ENCODE measurements around the gene PPP2R5E. TPM values are rescaled to one million over a fixed set of nuclear protein-coding genes. Genes with fewer than 3 reads are reported as not detected.
A peak's percentile ranks its signal among the peaks of the same experiment; 100 is the strongest.

Gene PPP2R5E
- total and polyA plus RNA-seq, 10 of the 15 experiments (the other 5 are each of a cell fraction or from before 2014, with no cell fraction given) = 11.4 to 56.2 (median 22.7) TPM

- no peaks in the 10 kb centered on the region for H4K20me1 ChIP-seq (ENCODE audit: control insufficient read depth, insufficient read depth)
- DNase-seq (ENCODE audit: low read depth, low spot score) = peak; percentile 36
- no peak overlapping the region for H2AFZ ChIP-seq (ENCODE audit: control insufficient read depth, low read depth, low read length)
- FAIRE-seq = no peak
- ChIA-PET CTCF (interaction anchor here (0.6 to 4.1 kb wide), 6 partner anchors 9 to 124 kb away, joined by 3 to 15 read pairs (median 3); partner anchors contain the start of gene PPP2R5E), POLR2A (interaction anchor here (0.6 to 1.8 kb wide), 6 partner anchors 15 to 356 kb away, joined by 3 to 7 read pairs (median 4); no protein-coding TSS in a partner anchor), RAD21 (ENCODE audit: unreplicated experiment) (interaction anchor here (0.6 to 2.4 kb wide), 14 partner anchors 12 to 790 kb away, joined by 3 to 11 read pairs (median 4); no protein-coding TSS in a partner anchor), SMC1A (ENCODE audit: uncharacterized antibody, unreplicated experiment) (interaction anchor here (0.8 to 3.8 kb wide), 15 partner anchors 10 to 257 kb away, joined by 3 to 17 read pairs (median 4); partner anchors contain the start of gene PPP2R5E)
- no peaks in the 10 kb centered on the region for H3K27me3 ChIP-seq (replicated peaks in 1 of 2; ENCODE audit: control insufficient read depth in 2 of 2, insufficient read depth in 2 of 2, low read length in 1 of 2)
- 0 out of 2 replicates have a peak overlapping the region, but pooled peaks have one; percentile 10 for H3K4me2 ChIP-seq (ENCODE audit: control insufficient read depth, insufficient read depth)
- ATAC-seq = peak; percentile 59
- no peaks in the 10 kb centered on the region; the same call in 2 of the 3 replicates for H3K9me3 ChIP-seq (replicated peaks; ENCODE audit: control insufficient read depth, insufficient read depth, low read length)
- no TSS peak for BruUV-seq (replicated peaks)
- no peak overlapping the region for H3K9ac ChIP-seq (ENCODE audit: control insufficient read depth, insufficient read depth, low read length)
- peak overlapping the region; percentile 48 for H3K27ac ChIP-seq (ENCODE audit: control insufficient read depth, insufficient read depth)
- peaks cover 81% of the 10 kb centered on the region for H3K79me2 ChIP-seq (ENCODE audit: control insufficient read depth, insufficient read depth, low read length)
- intact Hi-C loops (cut with micrococcal nuclease; ENCODE audit: unreplicated experiment) (no loop called here), in situ Hi-C loops (cut with MboI) (no loop called here)
- H3K4me3 ChIP-seq = 0 out of 2 replicates have a peak overlapping the region, but pooled peaks have one; percentile 5
- H3K36me3 ChIP-seq (ENCODE audit: control insufficient read depth in 2 of 2, insufficient read depth in 2 of 2, low read length in 1 of 2) = no peaks in the 10 kb centered on the region; a peak in 1 of 4 replicates
- H3K4me1 ChIP-seq (ENCODE audit: control insufficient read depth, insufficient read depth, low read length) = peaks cover 14% of the 10 kb centered on the region
- no peak for TF ChIP-seq ATF7 (IDR thresholded peaks at IDR 0.05; ENCODE audit: low read depth)
- no peak for TF ChIP-seq BCL11A (IDR thresholded peaks at IDR 0.05; ENCODE audit: low read depth, low read length)
- TF ChIP-seq TBL1XR1 (IDR thresholded peaks at IDR 0.05; ENCODE audit: low read depth, low read length) = no peak
- TF ChIP-seq SRF (IDR thresholded peaks at IDR 0.05; ENCODE audit: low read depth in 2 of 2, low read length in 2 of 2) = no peak
- 0 out of 2 replicates have a peak, but pooled peaks have one; percentile 29 for TF ChIP-seq JUNB (IDR thresholded peaks at IDR 0.05)
- no peak for TF ChIP-seq GATAD2B (conservative IDR thresholded peaks at IDR 0.05; ENCODE audit: low read depth)
- no peak for TF ChIP-seq KAT2A (conservative IDR thresholded peaks at IDR 0.05; ENCODE audit: control insufficient read depth, low read depth, low read length)
- no peak for TF ChIP-seq SIN3A (IDR thresholded peaks at IDR 0.05; ENCODE audit: low read depth, low read length)
- TF ChIP-seq, protein P1, sequence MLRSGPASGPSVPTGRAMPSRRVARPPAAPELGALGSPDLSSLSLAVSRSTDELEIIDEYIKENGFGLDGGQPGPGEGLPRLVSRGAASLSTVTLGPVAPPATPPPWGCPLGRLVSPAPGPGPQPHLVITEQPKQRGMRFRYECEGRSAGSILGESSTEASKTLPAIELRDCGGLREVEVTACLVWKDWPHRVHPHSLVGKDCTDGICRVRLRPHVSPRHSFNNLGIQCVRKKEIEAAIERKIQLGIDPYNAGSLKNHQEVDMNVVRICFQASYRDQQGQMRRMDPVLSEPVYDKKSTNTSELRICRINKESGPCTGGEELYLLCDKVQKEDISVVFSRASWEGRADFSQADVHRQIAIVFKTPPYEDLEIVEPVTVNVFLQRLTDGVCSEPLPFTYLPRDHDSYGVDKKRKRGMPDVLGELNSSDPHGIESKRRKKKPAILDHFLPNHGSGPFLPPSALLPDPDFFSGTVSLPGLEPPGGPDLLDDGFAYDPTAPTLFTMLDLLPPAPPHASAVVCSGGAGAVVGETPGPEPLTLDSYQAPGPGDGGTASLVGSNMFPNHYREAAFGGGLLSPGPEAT (IDR thresholded peaks at IDR 0.05; ENCODE audit: low read depth) = peak; percentile 53; the same call in 1 of the 2 replicates
- TF ChIP-seq PBX3 (IDR thresholded peaks at IDR 0.05; ENCODE audit: insufficient replicate concordance, low read depth, low read length) = no peak
- TF ChIP-seq HCFC1 (IDR thresholded peaks at IDR 0.05; ENCODE audit: low read length) = no peak
- no peak for TF ChIP-seq NFYA (IDR thresholded peaks at IDR 0.05; ENCODE audit: borderline replicate concordance, low read depth, low read length)
- 0 out of 2 replicates have a peak, but pooled peaks have one; percentile 66 for TF ChIP-seq MEF2A (IDR thresholded peaks at IDR 0.05; ENCODE audit: insufficient read depth, low read depth, low read length)
- TF ChIP-seq NBN (IDR thresholded peaks at IDR 0.05) = no peak
- no peak for TF ChIP-seq RBBP5 (conservative IDR thresholded peaks at IDR 0.05)
- no peak for TF ChIP-seq POU2F2 (IDR thresholded peaks at IDR 0.05; ENCODE audit: borderline replicate concordance, low read depth, low read length)
- TF ChIP-seq BHLHE40 (IDR thresholded peaks at IDR 0.05; ENCODE audit: borderline replicate concordance in 1 of 2, low read depth in 2 of 2, low read length in 1 of 2) = 0 out of 4 replicates have a peak, but pooled peaks of 1 of the 2 experiments have one; percentile 19
- TF ChIP-seq MYB (IDR thresholded peaks at IDR 0.05; ENCODE audit: borderline replicate concordance, low read depth, low read length) = no peak
- peak; percentile 50; the same call in 1 of the 2 replicates for TF ChIP-seq ATF2 (IDR thresholded peaks at IDR 0.05; ENCODE audit: low read length)
- TF ChIP-seq MEF2B (IDR thresholded peaks at IDR 0.05; ENCODE audit: partially characterized antibody, poor library complexity, severe bottlenecking) = peak; percentile 59
- TF ChIP-seq SP1 (IDR thresholded peaks at IDR 0.05; ENCODE audit: low read depth, low read length) = no peak
- TF ChIP-seq RUNX3 (IDR thresholded peaks at IDR 0.05; ENCODE audit: low read length) = peak; percentile 76
- TF ChIP-seq NFIC (IDR thresholded peaks at IDR 0.05; ENCODE audit: low read depth, low read length) = peak; percentile 69; the same call in 1 of the 2 replicates
These were observed 30.3 kb downstream of the PPP2R5E start for GRCh38 chr14:63512861-63513260.

Data from GM12878 (cell line).